ENCODE measurements around the gene GRHL1. TPM values are rescaled to one million over a fixed set of nuclear protein-coding genes. Genes with fewer than 3 reads are reported as not detected.

GRHL1 gene
- total and polyA plus RNA-seq, 2 donors (not counting 3 experiments of a cell fraction or from before 2014, with no cell fraction given): 0.37 to 1.1 TPM

DNA sequence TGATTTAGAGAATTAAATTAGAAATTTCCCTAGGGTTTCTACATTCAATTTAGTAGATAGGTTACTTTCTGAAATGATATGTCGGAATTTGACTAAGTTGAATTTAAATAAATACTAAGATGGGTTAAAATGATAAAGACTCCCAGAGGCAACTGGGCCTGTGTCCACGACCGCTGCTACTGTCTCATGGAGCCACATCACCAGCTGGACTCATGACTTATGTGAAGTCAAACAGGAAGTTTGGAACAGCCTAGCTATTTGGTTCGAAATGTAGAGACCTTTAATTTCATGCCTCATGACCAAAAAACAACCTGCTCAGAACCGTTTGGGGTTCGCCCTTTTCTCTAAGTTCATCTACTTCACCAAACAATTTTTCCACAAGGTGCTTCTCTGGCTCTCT lies 22.2 kb downstream of the GRHL1 start:
- Histone ChIP-seq H3K27me3 (ENCODE audit: control insufficient read depth in 2 of 2, insufficient read depth in 2 of 2, low read length in 2 of 2) (no peaks in the 10 kb centered on the region), H3K36me3 (ENCODE audit: control insufficient read depth in 2 of 2, extremely low read depth in 1 of 2, insufficient read depth in 2 of 2, low read length in 2 of 2) (no peaks in the 10 kb centered on the region), H3K9me3 (replicated peaks; ENCODE audit: control insufficient read depth, insufficient read depth, low read length) (no peaks in the 10 kb centered on the region), H3K79me2 (ENCODE audit: control insufficient read depth, insufficient read depth, low read length) (no peaks in the 10 kb centered on the region), H3K4me1 (ENCODE audit: control insufficient read depth, extremely low read depth, insufficient read depth, low read length) (peaks cover 37% of the 10 kb centered on the region), H3K4me3 (replicated peaks in 1 of 3; ENCODE audit: insufficient read depth in 1 of 3, low read depth in 1 of 3, low read length in 3 of 3) (no peak overlapping the region), H3K9me1 (replicated peaks; ENCODE audit: control insufficient read depth, extremely low read depth, insufficient read depth, low read length) (no peaks in the 10 kb centered on the region), H3K27ac (ENCODE audit: insufficient read depth, low read depth, low read length) (no peak overlapping the region), H2AFZ (ENCODE audit: low read depth, low read length) (no peak overlapping the region), H3K9ac (replicated peaks; ENCODE audit: extremely low read depth, insufficient read depth, low read length) (no peak overlapping the region), H4K20me1 (replicated peaks; ENCODE audit: control insufficient read depth, extremely low read depth, insufficient read depth, low read length) (no peaks in the 10 kb centered on the region), H3K4me2 (ENCODE audit: insufficient read depth, low read length) (no peak overlapping the region)
- DNase-seq (ENCODE audit: low read depth, low spot score) (no peak), FAIRE-seq (no peak)
- ChIA-PET POLR2A (no interaction called here), CTCF (interaction anchor here (0.9 to 3.7 kb wide), 4 partner anchors 11 to 161 kb away, joined by 3 to 29 read pairs (median 4); no protein-coding TSS in a partner anchor)
- TF ChIP-seq MAX (IDR thresholded peaks at IDR 0.05; ENCODE audit: insufficient read depth, insufficient read length) (no peak), POLR2AphosphoS5 (IDR thresholded peaks at IDR 0.05; ENCODE audit: insufficient read depth, low read depth, low read length) (no peak), CTCF (IDR thresholded peaks at IDR 0.05; ENCODE audit: extremely low read depth in 1 of 2, insufficient read depth in 1 of 2, low read depth in 1 of 2, low read length in 2 of 2) (no peak), FOS (IDR thresholded peaks at IDR 0.05; ENCODE audit: borderline replicate concordance, insufficient read depth, low read length) (no peak), MYC (IDR thresholded peaks at IDR 0.05; ENCODE audit: low read depth, low read length) (no peak), JUN (IDR thresholded peaks at IDR 0.05; ENCODE audit: borderline replicate concordance, insufficient read depth, insufficient read length, low read depth) (no peak), GATA2 (IDR thresholded peaks at IDR 0.05; ENCODE audit: insufficient read depth, insufficient read length, low read depth, low read length) (no peak), POLR2A (IDR thresholded peaks at IDR 0.05; ENCODE audit: low read depth, low read length) (no peak), EZH2 (IDR thresholded peaks at IDR 0.05; ENCODE audit: borderline replicate concordance, low read depth, low read length, severe bottlenecking) (no peak)
- intact Hi-C loops (cut with micrococcal nuclease) (no loop called here), dilution Hi-C loops (cut with MboI; ENCODE audit: extremely low pct_ligation_motif_present, low sequenced_read_pairs) (loop anchor here (25.0 kb wide), 1 partner anchor 161 kb away; no protein-coding TSS in a partner anchor)
- no TSS peak for BruUV-seq (replicated peaks)

Measured in endothelial cell of umbilical vein (primary cell).